Measurements from ENCODE around the gene SYT13. TPM values are rescaled to one million over a fixed set of nuclear protein-coding genes. Genes with fewer than 3 reads are reported as not detected.

SYT13 gene
- total RNA-seq, 1 experiment from 2014 or later = 9.4 TPM

GRCh38 chr11:45245218-45246045 lies 40.7 kb downstream of the SYT13 start:
- Histone ChIP-seq H3K4me3 (ENCODE audit: low read depth, low read length) (no peak overlapping the region), H3K9me3 (no peaks in the 10 kb centered on the region), H3K27me3 (replicated peaks; ENCODE audit: control insufficient read depth, insufficient read depth, low read length) (no peaks in the 10 kb centered on the region), H3K4me1 (peaks cover 7% of the 10 kb centered on the region; the same call in 1 of the 2 replicates), H3K36me3 (ENCODE audit: control insufficient read depth, insufficient read depth, low read length) (no peaks in the 10 kb centered on the region)
- no peak for DNase-seq
- no peaks in the 10 kb centered on the region for H3K9me3 Mint-ChIP-seq (ENCODE audit: unreplicated experiment)
- no peak overlapping the region for H3K4me3 Mint-ChIP-seq (ENCODE audit: unreplicated experiment)
- intact Hi-C loops (cut with micrococcal nuclease; ENCODE audit: unreplicated experiment) = no loop called here
- H3K27ac Mint-ChIP-seq (ENCODE audit: unreplicated experiment) = no peak overlapping the region
- no peaks in the 10 kb centered on the region for H3K27me3 Mint-ChIP-seq (ENCODE audit: insufficient read depth, unreplicated experiment)
- peaks cover 7% of the 10 kb centered on the region for H3K4me1 Mint-ChIP-seq (ENCODE audit: low read depth, unreplicated experiment)
- H3K36me3 Mint-ChIP-seq (ENCODE audit: insufficient read depth, unreplicated experiment) = no peaks in the 10 kb centered on the region
- BruUV-seq (replicated peaks) = no TSS peak
- POLR2A ChIA-PET = no interaction called here
- TF ChIP-seq CTCF (IDR thresholded peaks at IDR 0.05; ENCODE audit: insufficient read depth in 1 of 2, low read depth in 1 of 2, low read length in 1 of 2, severe bottlenecking in 1 of 2, unreplicated experiment in 1 of 2) = no peak
- CTCF ChIA-PET = interaction anchor here (1.0 to 2.2 kb wide), 3 partner anchors 12 to 135 kb away, joined by 4 to 11 read pairs (median 6); no protein-coding TSS in a partner anchor

GRCh38 chr11:45243967-45244366 lies 42.2 kb downstream of the SYT13 start:
- H3K36me3 ChIP-seq (ENCODE audit: control insufficient read depth, insufficient read depth, low read length) = no peaks in the 10 kb centered on the region
- no peak overlapping the region for H3K27ac Mint-ChIP-seq (ENCODE audit: unreplicated experiment)
- no peak for DNase-seq
- BruUV-seq (replicated peaks) = no TSS peak
- H3K4me3 Mint-ChIP-seq (ENCODE audit: unreplicated experiment) = no peak overlapping the region
- H3K4me1 ChIP-seq = peaks cover 7% of the 10 kb centered on the region; the same call in 1 of the 2 replicates
- ChIA-PET POLR2A (no interaction called here), CTCF (interaction anchor here (0.6 to 2.2 kb wide), 3 partner anchors 10 to 176 kb away, joined by 4 to 11 read pairs (median 6); no protein-coding TSS in a partner anchor)
- no peaks in the 10 kb centered on the region for H3K36me3 Mint-ChIP-seq (ENCODE audit: insufficient read depth, unreplicated experiment)
- no peaks in the 10 kb centered on the region for H3K27me3 ChIP-seq (replicated peaks; ENCODE audit: control insufficient read depth, insufficient read depth, low read length)
- no peaks in the 10 kb centered on the region for H3K27me3 Mint-ChIP-seq (ENCODE audit: insufficient read depth, unreplicated experiment)
- no peak overlapping the region for H3K4me3 ChIP-seq (ENCODE audit: low read depth, low read length)
- H3K4me1 Mint-ChIP-seq (ENCODE audit: low read depth, unreplicated experiment) = peaks cover 7% of the 10 kb centered on the region
- no peaks in the 10 kb centered on the region for H3K9me3 Mint-ChIP-seq (ENCODE audit: unreplicated experiment)
- TF ChIP-seq CTCF (IDR thresholded peaks at IDR 0.05; ENCODE audit: insufficient read depth in 1 of 2, low read depth in 1 of 2, low read length in 1 of 2, severe bottlenecking in 1 of 2, unreplicated experiment in 1 of 2) = no peak
- H3K9me3 ChIP-seq = no peaks in the 10 kb centered on the region
- intact Hi-C loops (cut with micrococcal nuclease; ENCODE audit: unreplicated experiment) = no loop called here

GRCh38 chr11:45239733-45240132 lies 46.4 kb downstream of the SYT13 start:
- intact Hi-C loops (cut with micrococcal nuclease; ENCODE audit: unreplicated experiment) = loop anchor here (10.0 kb wide), 1 partner anchor 55 kb away; no protein-coding TSS in a partner anchor
- no peaks in the 10 kb centered on the region for H3K9me3 Mint-ChIP-seq (ENCODE audit: unreplicated experiment)
- no peak for TF ChIP-seq CTCF (IDR thresholded peaks at IDR 0.05; ENCODE audit: insufficient read depth in 1 of 2, low read depth in 1 of 2, low read length in 1 of 2, severe bottlenecking in 1 of 2, unreplicated experiment in 1 of 2)
- H3K27me3 Mint-ChIP-seq (ENCODE audit: insufficient read depth, unreplicated experiment) = peaks cover 9% of the 10 kb centered on the region
- Histone ChIP-seq H3K9me3 (no peaks in the 10 kb centered on the region), H3K27me3 (replicated peaks; ENCODE audit: control insufficient read depth, insufficient read depth, low read length) (no peaks in the 10 kb centered on the region), H3K36me3 (ENCODE audit: control insufficient read depth, insufficient read depth, low read length) (no peaks in the 10 kb centered on the region), H3K4me3 (ENCODE audit: low read depth, low read length) (no peak overlapping the region), H3K4me1 (no peaks in the 10 kb centered on the region)
- no TSS peak for BruUV-seq (replicated peaks)
- no peak overlapping the region for H3K27ac Mint-ChIP-seq (ENCODE audit: unreplicated experiment)
- ChIA-PET POLR2A (no interaction called here), CTCF (no interaction called here)
- no peaks in the 10 kb centered on the region for H3K4me1 Mint-ChIP-seq (ENCODE audit: low read depth, unreplicated experiment)
- no peak overlapping the region for H3K4me3 Mint-ChIP-seq (ENCODE audit: unreplicated experiment)
- DNase-seq = no peak
- no peaks in the 10 kb centered on the region for H3K36me3 Mint-ChIP-seq (ENCODE audit: insufficient read depth, unreplicated experiment)
